Medulla oblongata (tissue), 1 donor: ENCODE results near the gene MCEE.
"Not testable (repeated sequence)": the region's sequence is repeated elsewhere in the genome, so short reads cannot be mapped to it uniquely, and the experiment has no call there.

Source experiments
- DNase-seq: peaks from one replicate; pipeline ENCODE4 v3.0.0-alpha.2; 2015; ENCODE audit errors: extremely low spot score

The MCEE gene

GRCh38 chr2:71083297-71083696 is 46.7 kb downstream of the MCEE start:
- DNase-seq = not testable (repeated sequence)

- no peak for DNase-seq
These were observed 47.4 kb downstream of the MCEE start for GRCh38 chr2:71082402-71083252.

GRCh38 chr2:71078624-71079023 is 51.4 kb downstream of the MCEE start:
- no peak for DNase-seq

DNA sequence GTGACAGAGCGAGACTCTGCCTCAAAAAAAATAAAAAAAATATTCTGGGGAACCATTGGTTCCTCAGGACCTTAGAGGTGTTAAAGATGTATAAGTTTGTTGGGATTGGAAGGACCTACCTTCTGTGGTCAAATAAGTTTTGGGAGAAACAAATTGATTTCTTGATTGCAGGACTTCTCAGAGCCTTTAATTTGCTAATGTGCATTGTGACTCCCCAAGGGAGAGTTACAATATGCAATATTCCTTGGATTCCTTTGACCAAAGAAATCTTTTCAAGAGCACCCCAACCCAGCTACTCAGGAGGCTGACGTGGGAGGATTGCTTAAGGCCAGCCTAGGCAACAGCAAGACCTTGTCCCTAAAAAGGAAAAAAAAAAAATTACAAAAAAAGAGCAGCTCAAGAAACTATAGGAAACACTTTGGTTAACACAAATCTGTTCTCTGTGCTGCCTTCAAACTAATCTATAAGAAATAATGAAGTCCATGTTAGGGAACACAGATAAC is 55.1 kb downstream of the MCEE start:
- DNase-seq = no peak

- DNase-seq = no peak
These were observed 56.6 kb downstream of the MCEE start for GRCh38 chr2:71073475-71073874.

DNA sequence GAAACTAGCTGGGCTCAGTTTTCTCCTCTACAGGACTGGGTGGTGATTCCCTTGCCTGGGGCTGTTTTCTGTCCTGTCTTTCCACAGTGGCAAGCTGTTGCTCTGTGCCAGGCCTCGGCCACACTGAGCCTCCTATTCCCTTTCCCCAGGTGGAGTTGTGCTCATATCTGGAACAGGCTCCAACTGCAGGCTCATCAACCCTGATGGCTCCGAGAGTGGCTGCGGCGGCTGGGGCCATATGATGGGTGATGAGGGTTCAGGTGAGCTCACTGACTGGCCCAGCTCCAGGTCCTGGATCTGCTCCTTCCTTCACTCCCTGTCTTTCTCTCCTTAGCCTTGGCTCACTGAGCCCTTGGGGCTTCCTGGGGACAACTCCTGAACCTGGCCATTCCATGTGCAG is 57.5 kb downstream of the MCEE start:
- no peak for DNase-seq

DNA sequence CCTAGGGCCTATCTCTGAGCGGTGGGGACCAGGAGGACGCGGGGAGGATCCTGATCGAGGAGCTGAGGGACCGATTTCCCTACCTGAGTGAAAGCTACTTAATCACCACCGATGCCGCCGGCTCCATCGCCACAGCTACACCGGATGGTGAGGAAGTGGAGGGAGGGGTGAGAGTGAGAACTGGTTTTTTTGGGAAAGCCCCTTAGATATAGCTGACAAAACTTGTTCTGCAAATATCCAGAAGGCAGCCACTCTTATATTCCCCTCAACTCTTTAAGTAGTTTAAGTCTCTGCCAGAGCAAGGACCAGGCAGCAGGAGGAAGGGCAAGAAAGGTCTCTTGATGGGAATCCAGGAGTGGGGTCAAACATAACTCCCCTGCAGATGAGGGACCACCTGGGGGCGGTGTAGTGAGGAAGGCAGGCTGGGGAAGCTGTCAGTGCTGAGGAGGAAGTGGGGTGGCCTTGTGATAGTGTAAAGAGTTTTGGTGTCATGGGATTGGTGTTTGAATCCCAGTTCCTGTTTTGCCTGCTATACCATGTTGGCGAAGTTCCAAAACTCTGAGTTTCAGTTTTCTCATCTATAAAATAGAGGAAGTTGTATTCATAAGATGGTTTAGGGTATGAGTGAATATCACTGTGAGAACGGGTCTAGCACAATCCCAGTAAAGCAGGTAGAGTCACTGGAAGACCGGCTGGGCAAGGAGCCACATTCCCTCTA is 58.2 kb downstream of the MCEE start:
- DNase-seq = peak; percentile 84

DNA sequence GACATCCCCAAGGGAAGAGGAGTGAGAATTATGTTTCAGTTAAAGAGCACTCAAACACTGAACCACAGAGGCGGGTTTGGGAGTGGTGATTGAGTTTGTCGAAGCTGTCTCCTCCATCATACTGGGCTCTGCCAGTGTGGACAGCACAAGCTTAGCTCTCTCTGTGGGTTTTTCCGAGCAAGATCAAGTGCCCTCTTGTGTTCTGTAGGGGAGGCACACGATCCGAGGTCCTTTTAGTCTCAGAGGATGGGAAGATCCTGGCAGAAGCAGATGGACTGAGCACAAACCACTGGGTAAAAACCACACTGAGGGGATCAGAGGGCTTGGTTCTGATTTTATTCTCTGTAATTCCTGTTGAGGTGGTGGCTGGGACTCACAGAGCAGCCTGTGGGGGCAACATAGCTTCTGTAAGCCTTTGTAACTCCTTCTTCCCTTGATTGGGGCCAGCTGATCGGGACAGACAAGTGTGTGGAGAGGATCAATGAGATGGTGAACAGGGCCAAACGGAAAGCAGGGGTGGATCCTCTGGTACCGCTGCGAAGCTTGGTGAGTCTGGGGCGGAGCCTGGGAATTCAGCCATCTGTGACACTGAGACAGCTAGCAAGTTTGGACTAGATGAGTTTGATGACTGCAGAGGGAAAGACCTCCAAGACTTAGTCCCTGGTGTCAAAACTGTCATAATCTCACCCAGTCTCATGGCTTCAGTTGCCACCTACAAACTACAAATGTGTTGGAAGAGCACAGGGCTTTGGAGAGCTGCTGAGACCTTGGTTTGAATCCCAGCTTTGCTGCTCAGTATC is 59.5 kb downstream of the MCEE start:
- DNase-seq = peak; percentile 77

GRCh38 chr2:71069376-71069775 is 60.7 kb downstream of the MCEE start:
- no peak for DNase-seq

DNA sequence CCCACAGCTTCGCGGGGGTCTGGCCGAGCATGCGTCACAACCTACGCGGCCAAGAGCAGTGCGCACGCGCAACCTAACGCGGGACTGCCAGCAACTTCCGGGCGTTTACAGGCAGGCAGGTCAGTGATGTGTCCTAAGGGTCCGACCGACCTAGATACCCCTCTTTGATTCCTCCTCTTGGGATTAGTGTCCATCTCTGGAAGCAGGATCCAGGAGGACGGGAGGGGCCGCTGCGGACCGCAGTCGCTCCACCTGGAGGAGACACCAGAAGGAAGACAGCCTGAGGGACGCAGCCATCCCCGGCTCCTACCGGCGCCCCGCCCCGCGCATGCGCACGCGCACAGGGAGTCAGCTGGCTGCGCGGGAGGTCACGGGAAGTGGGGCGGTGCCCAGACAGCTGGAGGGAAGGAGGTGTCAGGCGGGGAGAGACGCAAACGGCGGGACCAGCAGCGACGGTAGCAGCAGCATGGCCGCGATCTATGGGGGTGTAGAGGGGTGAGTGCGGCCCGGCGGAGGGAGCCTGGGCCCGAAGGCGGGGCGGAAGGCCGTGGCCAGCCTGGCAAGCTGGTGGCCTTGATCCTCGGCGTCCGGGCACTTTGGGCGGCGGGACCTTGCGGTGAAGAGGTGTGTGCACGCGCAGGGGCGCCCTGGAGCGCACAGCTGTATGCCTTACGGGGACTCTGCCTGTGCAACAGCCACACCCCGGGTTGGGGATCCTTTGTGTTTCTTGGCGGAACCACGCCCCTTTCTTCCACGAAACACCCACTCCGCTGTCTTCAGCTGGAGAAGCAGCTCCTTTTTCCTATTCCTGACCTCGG is 61.6 kb downstream of the MCEE start, which contains the start of gene NAGK:
NAGK (plus strand) TSS at position 431 of the 818 bp plus-strand sequence; CDS start at position 467, 36 bp downstream.
- DNase-seq = peak; percentile 97

DNA sequence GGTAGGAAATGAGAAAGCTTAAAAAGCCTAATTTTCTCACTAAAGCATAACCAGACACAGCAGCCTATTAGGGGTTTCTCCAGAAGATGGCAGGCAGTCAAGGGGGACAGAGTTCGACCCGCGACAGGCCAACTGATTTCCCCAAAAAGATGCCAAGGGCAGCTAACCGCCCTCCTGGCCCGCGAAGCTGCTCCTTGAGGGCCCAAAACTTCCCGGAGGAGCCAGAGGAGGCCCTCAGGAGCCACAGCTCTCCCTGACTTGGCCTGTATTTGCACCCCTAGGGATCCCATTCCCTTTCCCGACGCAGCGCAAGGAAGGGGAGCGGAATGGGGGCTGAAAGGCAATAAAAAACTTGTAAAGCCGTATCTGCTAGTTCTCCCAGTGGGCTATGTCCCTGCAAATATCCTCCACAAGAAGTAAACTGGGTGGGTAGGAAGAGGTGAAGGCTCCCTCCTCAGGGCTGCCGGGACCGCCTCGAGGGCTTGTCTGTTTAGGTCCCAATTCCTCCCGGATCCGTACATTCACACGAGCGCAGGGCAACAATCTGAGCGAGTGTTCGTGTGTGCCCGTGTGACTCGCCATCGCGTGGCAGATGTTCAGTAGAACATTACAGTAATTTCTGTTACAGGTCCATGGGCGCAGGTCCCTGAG is 62.3 kb downstream of the MCEE start:
- no peak for DNase-seq

- DNase-seq = no peak
These were observed 63.2 kb downstream of the MCEE start for GRCh38 chr2:71066856-71067255.

DNA sequence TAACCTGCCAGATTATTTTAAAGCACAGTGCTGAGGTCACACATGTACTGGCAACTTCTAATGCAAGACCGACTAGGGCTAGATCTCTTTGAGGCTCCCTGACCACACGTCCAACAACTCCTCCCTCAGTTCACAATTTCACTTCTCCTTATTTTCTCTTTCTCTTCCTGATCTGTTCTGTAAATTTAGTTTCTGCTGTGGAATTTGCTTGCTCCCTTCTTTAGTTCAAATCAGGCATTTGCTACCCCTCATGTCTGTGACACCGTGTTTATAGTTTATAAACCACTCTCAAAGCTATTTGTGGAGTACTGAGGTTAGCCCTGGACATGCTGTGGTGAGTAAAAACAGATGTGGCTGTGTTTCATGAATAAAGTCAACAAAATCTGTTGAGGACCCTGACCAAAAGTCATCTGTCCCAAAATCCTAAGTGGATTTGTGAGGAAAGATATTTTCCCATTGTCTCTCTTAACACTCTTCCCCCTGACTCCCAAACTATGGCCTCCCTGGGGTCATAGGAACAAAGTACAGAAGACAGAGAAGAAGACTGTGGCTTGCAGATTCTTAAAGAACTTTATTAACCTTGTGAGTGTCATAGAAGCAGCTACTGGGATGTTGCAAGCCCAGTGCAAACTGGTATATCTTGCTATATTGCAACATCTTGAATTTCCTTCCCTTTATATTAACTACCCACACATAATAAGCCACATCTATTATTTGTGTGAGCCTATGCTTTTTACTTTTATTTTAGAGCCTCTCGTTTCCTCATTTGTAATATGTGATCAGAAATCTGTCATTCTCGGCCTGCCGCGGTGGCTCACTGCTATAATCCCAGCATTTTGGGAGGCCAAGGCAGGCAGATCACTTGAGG is 65.0 kb downstream of the MCEE start:
- peak; percentile 78 for DNase-seq

GRCh38 chr2:71064110-71064611 is 65.9 kb downstream of the MCEE start:
- no peak for DNase-seq

DNA sequence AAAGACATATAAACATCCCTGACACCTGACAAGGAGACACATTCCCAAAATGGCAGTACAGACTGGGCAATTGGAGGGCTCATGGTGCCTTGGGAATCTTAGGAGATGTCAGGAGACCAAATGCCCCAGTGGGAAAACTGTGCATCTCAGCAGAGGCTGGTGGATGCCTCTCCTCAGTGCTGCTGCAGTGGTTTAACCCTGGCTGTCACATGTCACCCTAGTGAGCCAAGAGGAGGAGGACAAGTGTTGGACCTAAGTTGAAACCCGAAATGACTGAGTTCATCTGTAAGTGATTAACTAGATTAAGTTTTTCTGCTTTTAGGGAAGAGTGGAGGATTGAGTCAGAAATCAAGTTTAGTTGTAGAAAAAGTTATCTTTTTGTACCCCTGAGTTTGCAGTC is 66.8 kb downstream of the MCEE start:
- DNase-seq = no peak

DNA sequence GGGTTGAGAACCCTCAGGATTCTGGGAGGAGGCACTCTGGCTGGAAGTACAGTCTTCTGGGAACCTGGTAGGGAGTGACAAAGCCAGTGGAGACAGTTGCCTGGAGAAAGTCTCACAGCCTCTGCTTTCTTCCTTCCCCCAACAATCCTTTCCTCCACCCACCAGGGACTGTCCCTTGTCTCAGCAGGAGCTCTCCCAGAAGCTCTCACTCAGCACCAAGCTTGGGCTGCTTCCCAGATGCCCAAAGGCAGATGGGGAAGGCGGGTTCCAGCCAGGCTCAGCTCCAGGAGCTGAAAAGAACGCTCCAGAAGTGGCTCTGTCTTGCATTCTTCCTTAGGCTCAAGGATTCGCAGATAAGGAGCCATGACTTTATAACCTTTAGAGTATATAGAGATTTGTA is 69.2 kb downstream of the MCEE start:
- no peak for DNase-seq

DNA sequence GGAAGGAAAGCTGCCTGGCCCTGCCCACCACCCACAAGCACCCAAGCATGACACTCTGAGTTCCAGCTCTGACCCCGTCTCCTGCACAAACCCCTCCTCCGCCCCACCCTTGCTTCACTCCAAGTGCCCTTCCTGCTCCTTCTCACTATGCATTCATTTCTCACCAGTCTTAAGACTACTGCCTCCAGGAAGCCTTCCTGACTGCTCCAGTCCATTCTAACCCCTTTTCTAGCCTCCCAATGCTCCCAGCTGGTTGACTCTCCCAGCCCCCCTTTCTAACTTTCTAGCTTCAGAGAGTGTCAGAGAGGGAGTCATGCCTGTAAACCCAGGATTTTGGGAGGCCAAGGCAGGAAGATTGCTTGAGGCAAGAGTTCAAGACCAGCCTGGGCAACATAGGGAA is 69.8 kb downstream of the MCEE start:
- no peak for DNase-seq
